ENCODE results near the gene FYB2.

DNA sequence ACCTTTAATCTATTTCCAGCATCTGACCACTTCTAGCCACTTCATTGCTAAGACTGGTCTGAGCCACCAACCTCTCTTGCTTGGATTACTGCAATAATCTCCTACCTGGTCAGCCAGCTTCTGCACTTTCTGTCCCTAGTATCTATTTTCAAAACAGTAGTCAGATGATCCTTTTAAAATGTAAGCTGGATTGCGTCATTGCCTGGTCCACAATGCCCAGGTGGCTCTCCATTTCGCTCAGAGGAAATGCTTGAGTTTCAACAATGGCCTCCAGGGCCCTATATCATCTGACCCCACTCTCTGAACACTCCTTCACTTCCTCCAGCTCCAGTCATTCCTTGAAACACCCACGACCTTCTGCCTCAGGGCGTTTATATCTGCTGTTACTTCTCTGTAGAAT lies 2.3 kb downstream of the FYB2 start:
- TF ChIP-seq SP1 (IDR thresholded peaks at IDR 0.05) (no peak), HDGF (IDR thresholded peaks at IDR 0.05; ENCODE audit: borderline replicate concordance) (no peak), ARNT (IDR thresholded peaks at IDR 0.05) (no peak), FOXK2 (IDR thresholded peaks at IDR 0.05) (no peak), TARDBP (IDR thresholded peaks at IDR 0.05) (no peak), SUZ12 (IDR thresholded peaks at IDR 0.05) (no peak), FOXA1 (IDR thresholded peaks at IDR 0.05) (no peak)
